HUDEP-2 (cell line): ENCODE measurements around the gene CFAP74.
"Not testable (repeated sequence)": the region's sequence is repeated elsewhere in the genome, so short reads cannot be mapped to it uniquely, and the experiment has no call there.

Experiments used
- DNase-seq, 76 experiments: peaks; one replicate each; lab custom pipeline; 2025; ENCODE audit not compliant: unreplicated experiment in 76 of 76; lab: John Stamatoyannopoulos, UW

Gene CFAP74

GRCh38 chr1:1989789-1990188 lies 13.8 kb downstream of the CFAP74 start:
- DNase-seq, result no peak

DNA sequence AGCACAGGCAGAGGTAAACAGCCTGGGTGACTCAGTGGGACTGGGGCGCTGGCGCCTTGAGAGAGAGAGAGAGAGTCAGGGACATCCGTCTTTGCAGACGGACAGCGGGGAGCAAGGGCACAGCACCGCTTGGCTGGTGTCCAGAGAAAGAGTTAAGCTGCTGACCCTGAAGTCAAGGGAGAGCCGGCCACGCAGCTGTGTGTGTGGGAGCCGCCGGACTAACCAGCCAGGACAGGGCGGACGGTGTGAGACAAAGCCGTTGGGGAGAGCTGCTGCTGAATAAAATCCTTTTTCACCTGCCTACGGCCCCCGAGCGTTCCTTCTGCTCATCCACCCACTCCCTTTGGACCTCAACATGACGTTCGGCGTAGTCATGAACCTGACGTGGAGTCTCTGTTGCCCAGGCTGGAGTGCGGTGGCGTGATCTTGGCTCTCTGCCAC lies 14.5 kb downstream of the CFAP74 start:
- DNase-seq, result no peak

DNA sequence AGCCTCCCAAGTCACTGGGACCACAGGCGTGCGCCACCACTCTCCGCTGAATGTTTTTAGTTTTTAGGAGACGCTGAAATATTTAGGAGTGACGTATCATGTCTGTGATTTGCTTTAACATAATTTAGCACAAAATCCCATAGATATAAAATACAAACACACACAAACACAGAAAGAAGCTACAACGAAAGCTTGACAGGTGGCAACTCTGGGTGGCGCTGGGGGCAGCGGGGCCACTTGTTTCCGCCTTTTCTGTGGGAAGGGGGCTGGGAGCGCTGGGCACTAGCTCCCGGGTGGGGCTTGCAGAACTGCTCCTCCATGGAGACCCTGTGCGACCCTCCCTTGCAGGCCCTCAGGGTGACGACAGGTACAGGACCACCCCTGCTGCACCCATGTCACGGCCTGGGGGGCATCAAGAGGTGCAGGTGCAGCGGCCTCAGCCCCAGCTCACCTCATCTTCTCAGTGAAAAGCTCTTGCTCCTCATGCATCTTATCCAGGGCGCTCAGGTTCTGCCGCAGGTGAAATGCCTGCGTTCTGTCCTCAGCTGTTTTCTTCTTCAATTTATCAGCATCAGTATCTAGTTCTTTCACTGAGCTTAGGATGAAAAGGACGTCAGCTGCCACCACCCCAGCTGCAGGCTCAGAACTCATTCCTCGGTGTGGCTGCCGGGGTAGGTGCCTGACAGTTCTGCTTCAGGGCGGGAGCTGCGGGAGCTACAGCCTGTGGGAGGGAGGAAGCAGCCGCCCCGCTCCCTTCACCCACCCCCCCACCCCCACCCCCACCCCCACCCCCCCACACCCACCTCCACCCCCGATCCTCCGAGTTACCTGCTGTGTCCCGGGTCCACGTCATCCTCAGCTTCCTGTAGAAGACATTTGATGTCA lies 15.3 kb downstream of the CFAP74 start:
- DNase-seq, result no peak

- DNase-seq, result no peak
These were observed 16.5 kb downstream of the CFAP74 start for GRCh38 chr1:1987142-1987510.

- DNase-seq, result no peak
These were observed 17.0 kb downstream of the CFAP74 start for GRCh38 chr1:1986451-1987141.

- no peak for DNase-seq
These were observed 18.1 kb downstream of the CFAP74 start for GRCh38 chr1:1985375-1986050.

GRCh38 chr1:1984560-1985070 lies 19.0 kb downstream of the CFAP74 start:
- no peak for DNase-seq

DNA sequence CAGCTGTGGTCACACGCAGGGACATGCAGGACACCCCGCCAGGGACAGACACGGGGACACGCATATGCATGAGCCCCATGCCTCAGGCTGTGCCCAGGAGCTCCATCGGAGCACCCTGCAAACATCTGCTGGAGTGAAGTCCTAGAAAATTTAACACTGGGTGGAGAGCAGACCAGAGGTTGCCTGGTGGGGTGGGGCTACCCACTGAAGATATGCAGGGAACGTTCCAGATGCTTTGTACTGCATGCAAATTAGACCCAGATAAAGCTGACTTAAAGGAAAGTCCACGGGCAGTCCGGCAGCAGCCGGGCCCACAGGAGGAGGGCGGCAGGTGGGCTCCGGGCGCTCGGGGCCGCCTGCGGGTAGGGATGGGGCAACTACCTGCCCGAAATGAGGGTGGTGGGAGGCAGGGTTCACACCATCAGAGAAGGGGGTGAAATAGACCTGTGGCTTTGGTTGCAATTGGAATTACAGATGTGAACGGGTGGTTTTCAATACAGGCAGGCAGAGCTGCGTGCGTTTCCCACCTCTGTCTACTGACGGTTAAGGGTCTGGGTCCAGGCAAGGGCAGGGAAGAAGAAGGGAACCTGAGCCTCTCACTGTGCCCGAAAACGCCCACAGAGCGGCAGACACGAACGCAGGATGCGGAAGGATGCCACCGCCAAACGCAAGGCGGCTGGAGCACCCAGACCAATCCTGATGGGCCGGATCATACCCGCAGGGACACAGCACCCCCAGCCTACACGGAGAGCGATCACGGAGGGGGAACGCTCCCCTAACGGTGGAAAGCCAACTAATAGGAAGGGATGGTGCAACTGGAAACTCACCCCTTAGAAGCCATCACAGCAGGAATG lies 21.0 kb downstream of the CFAP74 start:
- no peak for DNase-seq

DNA sequence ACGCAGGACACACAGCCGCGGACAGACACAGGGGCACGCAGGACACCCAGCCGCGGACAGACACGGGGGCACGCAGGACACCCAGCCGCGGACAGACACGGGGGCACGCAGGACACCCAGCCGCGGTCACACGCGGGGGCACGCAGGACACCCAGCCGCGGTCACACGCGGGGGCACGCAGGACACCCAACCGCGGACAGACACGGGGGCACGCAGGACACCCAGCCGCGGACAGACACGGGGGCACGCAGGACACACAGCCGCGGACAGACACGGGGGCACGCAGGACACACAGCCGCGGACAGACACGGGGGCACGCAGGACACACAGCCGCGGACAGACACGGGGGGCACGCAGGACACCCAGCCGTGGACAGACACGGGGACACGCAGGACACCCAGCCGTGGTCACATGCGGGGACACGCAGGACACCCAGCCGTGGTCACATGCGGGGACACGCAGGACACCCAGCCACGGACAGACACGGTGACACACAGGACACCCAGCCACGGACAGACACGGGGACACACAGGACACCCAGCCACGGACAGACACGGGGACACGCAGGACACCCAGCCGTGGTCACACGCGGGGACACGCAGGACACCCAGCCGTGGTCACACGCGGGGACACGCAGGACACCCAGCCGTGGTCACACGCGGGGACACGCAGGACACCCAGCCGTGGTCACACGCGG lies 21.8 kb downstream of the CFAP74 start:
- DNase-seq, result not testable (repeated sequence)

DNA sequence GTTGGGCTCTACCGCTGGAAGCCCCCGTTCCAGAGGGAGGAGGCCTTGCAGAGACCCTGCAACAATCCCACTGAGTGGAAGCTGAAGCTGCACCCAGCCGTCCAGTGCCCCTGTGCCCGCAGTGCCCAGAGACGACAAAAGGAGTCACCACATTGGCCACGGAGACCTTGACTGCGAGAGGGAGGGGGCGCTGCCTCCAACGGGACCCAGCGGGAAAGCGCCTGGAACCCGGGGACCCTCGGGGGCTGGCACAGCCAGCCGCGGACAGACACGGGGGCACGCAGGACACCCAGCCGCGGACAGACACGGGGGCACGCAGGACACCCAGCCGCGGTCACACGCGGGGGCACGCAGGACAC lies 22.5 kb downstream of the CFAP74 start:
- no peak for DNase-seq

DNA sequence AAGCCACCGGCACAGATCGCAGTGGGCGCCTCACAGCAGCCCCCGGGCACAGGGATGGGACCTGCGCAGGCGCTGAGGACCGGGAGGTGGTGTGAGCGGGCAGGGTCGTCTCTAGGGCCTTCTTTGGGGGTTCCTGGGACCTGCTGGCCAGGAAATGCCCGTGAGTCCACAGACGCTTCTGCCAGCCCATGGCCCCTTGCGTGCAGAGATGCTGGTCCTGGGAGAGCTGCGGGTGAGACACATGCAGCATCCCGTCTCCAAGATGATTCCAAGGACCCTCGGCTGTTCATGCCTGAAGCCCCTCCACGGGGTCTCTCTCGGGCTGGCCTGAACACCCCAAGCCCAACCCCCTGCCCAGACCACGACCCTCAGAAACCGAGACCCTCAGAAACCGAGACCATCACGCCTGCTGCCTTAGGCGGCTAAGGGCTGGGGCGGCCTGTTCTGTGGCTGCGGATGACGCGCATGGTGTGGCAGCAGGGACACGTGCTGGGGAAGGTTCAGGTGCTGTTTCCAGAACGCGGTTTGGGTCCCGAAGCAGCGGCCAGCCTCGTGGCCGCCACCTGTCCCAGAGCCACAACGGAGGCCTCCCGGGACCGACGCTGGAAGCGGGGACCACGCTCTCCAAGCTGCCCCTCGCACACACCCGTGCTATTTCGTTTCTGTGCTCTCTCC lies 23.0 kb downstream of the CFAP74 start:
- no peak for DNase-seq

DNA sequence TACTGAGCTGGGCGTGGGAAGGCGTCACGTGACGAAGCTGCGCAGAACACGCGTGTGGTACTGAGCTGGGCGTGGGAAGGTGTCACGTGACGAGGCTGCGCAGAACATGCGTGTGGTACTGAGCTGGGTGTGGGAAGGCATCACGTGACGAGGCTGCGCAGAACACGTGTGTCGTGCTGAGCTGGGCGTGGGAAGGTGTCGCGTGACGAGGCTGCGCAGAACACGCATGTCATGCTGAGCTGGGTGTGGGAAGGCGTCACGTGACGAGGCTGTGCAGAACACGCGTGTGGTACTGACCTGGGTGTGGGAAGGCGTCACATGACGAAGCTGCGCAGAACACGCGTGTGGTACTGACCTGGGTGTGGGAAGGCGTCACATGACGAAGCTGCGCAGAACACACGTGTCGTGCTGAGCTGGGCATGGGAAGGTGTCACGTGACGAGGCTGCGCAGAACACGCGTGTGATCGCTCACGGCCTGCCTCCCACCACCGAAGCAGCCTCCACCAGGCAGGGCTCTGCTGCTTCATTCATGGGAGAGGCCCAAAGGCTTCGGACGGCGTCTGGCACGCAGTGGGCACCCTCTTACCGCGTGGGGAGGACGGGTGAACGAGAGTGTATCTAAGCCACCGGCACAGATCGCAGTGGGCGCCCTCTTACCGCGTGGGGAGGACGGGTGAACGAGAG lies 24.0 kb downstream of the CFAP74 start:
- DNase-seq, result no peak

GRCh38 chr1:1978690-1979481 lies 24.7 kb downstream of the CFAP74 start:
- DNase-seq, result not testable (repeated sequence)

GRCh38 chr1:1978108-1978507 lies 25.5 kb downstream of the CFAP74 start:
- DNase-seq, result no peak

- no peak for DNase-seq
These were observed 27.6 kb downstream of the CFAP74 start for GRCh38 chr1:1976031-1976430.

DNA sequence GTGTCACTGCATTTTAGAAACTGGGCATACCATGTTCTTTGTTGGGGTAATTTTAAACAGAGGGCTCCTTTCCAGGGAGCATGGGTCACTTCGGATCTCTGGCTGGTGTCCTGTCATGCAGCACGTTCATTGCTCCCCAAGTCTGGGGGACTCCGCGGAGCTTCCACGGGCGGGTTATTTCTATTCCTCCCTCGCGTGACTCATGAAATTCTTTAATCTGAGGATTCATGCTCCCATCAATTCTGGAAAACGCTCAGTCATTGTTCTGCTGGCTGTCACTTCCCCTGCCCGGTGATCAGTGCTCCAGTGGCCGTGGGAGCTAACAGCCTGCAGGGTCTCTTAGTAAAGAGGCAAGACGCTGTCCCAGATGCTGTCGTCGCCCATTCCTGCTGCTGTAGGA lies 28.1 kb downstream of the CFAP74 start:
- no peak for DNase-seq

GRCh38 chr1:1974834-1975233 lies 28.8 kb downstream of the CFAP74 start:
- no peak for DNase-seq
